Vagina (tissue), 2 donors: ENCODE results near the gene TPST2.

Source experiments
- POLR2A ChIP-seq, 2 donors: fragments of 450-650 bp; IDR thresholded peaks; one replicate each; pipeline ENCODE4 v1.6.1; 2017; ENCODE audit warnings: antibody characterized with exemption in 2 of 2, mild to moderate bottlenecking in 2 of 2, moderate library complexity in 2 of 2
- POLR2AphosphoS5 ChIP-seq, 2 donors: sonication (generic); formaldehyde crosslinking; IDR thresholded peaks; one replicate each; pipeline ENCODE4 v1.9.0; 2017; ENCODE audit warnings: antibody characterized with exemption in 2 of 2, mild to moderate bottlenecking in 2 of 2, low read depth in 1 of 2; ENCODE audit not compliant: insufficient read depth in 1 of 2
- TF ChIP-seq, protein P1 (sequence below), 3 experiments: fragments of 450-650 bp in 2 of 3; fragments of 200-600 bp in 1 of 3; sonication (generic) in 1 of 3; IDR thresholded peaks; one replicate each; pipeline ENCODE4 v1.5.1; 2017 to 2019; ENCODE audit warnings: antibody characterized with exemption in 3 of 3, mild to moderate bottlenecking in 2 of 3, moderate library complexity in 2 of 3

- TF ChIP-seq, protein P1, sequence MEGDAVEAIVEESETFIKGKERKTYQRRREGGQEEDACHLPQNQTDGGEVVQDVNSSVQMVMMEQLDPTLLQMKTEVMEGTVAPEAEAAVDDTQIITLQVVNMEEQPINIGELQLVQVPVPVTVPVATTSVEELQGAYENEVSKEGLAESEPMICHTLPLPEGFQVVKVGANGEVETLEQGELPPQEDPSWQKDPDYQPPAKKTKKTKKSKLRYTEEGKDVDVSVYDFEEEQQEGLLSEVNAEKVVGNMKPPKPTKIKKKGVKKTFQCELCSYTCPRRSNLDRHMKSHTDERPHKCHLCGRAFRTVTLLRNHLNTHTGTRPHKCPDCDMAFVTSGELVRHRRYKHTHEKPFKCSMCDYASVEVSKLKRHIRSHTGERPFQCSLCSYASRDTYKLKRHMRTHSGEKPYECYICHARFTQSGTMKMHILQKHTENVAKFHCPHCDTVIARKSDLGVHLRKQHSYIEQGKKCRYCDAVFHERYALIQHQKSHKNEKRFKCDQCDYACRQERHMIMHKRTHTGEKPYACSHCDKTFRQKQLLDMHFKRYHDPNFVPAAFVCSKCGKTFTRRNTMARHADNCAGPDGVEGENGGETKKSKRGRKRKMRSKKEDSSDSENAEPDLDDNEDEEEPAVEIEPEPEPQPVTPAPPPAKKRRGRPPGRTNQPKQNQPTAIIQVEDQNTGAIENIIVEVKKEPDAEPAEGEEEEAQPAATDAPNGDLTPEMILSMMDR (IDR thresholded peaks at IDR 0.05) = no peak
- TF ChIP-seq POLR2A (IDR thresholded peaks at IDR 0.05) (no peak), POLR2AphosphoS5 (IDR thresholded peaks at IDR 0.05; ENCODE audit: insufficient read depth in 1 of 2, low read depth in 1 of 2) (no peak)
Observed at GRCh38 chr22:26476705-26477340, 113.1 kb downstream of the TPST2 start.
